Esophagus (tissue), 2 donors: Measurements from ENCODE around the gene TMEM232. TPM values are rescaled to one million over a fixed set of nuclear protein-coding genes. Genes with fewer than 3 reads are reported as not detected.

Experiments
- H3K27ac ChIP-seq, 2 donors: one replicate each; pipeline ENCODE4 v1.5.1; 2013; ENCODE audit warnings: low read depth in 2 of 2, mild to moderate bottlenecking in 2 of 2, inconsistent platforms in 1 of 2, low read length in 1 of 2, moderate library complexity in 1 of 2
- H3K27me3 ChIP-seq, 2 donors: one replicate each; pipeline ENCODE4 v1.6.1; 2013; ENCODE audit warnings: low read length in 2 of 2, control low read depth in 1 of 2, mild to moderate bottlenecking in 1 of 2; ENCODE audit not compliant: insufficient read depth in 2 of 2, control insufficient read depth in 1 of 2
- H3K36me3 ChIP-seq, 2 donors: one replicate each; pipeline ENCODE4 v1.6.1; 2013; ENCODE audit warnings: low read length in 1 of 2; ENCODE audit not compliant: control insufficient read depth in 2 of 2, insufficient read depth in 2 of 2
- H3K4me1 ChIP-seq, 2 donors: one replicate each; pipeline ENCODE4 v1.6.1; 2013; ENCODE audit warnings: low read length in 1 of 2; ENCODE audit not compliant: control insufficient read depth in 2 of 2, insufficient read depth in 2 of 2
- H3K4me3 ChIP-seq, 2 donors: one replicate each; pipeline ENCODE4 v1.5.1; 2013; ENCODE audit warnings: low read length in 2 of 2, mild to moderate bottlenecking in 2 of 2, low read depth in 1 of 2, moderate library complexity in 1 of 2
- H3K9me3 ChIP-seq, 2 donors: one replicate each; pipeline ENCODE4 v1.6.1; 2013; ENCODE audit warnings: mild to moderate bottlenecking in 2 of 2, low read depth in 1 of 2, low read length in 1 of 2, moderate library complexity in 1 of 2; ENCODE audit not compliant: control insufficient read depth in 2 of 2, insufficient read depth in 1 of 2
- WGBS, 2 donors: extraction: QIAGEN DNeasy Blood & Tissue Kit; methylation state at CpG; one replicate each; pipeline ENCODE4 v1.1.7; 2013; 5-methylcytosine and 5-hydroxymethylcytosine counted together
- polyA plus RNA-seq, 2 donors: library from polyadenylated mRNA; stranded (reverse); fragments of 200-250 nt; gene quantifications; one replicate each; pipeline ENCODE4 v1.2.3, GENCODE V29; 2013
- donor health status: healthy with polysubstance abuse.
- donor health status: Bipolar disorder and iron deficiency.

Gene TMEM232
- polyA plus RNA-seq, 2 donors, result 0.49 to 0.65 TPM

DNA sequence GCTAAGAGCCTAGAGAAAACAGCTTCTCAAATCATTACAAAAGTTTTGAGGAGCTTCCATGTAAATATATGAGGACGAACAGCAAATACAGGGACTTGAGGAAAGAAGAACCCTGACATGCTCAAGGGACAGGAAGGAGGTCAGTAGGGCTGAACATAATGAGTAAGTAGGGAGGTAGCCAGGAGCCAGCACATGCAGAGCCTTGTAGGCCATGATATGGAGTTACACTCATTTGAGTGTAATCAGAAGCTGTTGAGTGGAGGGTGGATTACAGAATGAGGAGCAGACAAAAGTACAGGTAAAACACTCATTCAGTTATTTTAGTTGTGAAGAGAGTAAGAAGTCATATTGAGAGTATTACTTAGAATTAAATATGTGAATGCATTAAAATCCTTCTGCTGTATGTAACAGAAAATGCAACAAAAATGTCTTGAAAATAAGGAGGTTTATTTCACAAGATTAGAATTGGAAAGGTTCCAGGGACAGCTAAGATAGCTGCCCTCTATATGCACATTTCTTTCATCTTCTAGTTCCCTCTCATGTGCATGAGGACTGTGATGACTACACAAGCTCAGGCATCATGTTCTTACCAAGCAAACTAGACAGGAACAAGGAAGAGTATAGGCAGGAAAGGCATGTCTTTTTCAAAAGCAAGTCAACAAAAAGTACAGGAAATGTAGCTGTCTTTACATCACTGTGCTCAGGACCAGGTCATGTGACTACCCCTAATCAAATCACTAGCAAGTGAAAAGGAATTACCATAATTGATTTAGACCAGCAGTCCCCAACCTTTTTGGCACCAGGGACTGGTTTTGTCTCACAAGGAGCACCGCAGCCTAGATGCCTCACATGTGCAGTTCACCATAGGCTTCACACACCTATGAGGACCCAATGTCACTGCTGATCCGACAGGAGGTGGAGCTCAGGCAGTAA is 87.2 kb downstream of the TMEM232 start:
- no peaks in the 10 kb centered on the region for H3K4me1 ChIP-seq
- no peak overlapping the region for H3K27ac ChIP-seq
- no peaks in the 10 kb centered on the region for H3K27me3 ChIP-seq
- 89 to 95% methylated on average over 3 of the region's 3 CpGs for WGBS, 2 donors
- no peak overlapping the region for H3K4me3 ChIP-seq
- H3K36me3 ChIP-seq, result no peaks in the 10 kb centered on the region
- no peaks in the 10 kb centered on the region for H3K9me3 ChIP-seq

DNA sequence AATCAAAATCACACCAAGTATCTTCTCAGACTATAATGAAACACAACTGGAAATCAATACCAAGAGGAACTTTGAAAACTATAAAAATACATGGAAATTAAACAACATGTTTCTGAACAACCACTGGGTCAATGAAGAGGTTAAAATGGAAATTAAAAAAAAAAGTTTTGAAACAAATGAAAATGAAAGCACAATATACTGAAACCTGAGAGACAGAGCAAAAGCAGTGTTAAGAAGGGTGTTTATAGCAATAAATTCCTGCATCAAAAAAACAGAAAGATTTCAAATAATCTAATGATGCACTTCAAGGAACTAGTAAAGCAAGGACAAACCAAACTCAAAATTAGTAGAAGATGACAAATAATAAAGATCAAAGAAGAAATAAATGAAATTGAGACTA is 92.0 kb downstream of the TMEM232 start:
- H3K36me3 ChIP-seq, result no peaks in the 10 kb centered on the region
- H3K27ac ChIP-seq, result no peak overlapping the region
- H3K9me3 ChIP-seq, result peaks cover 0 to 4% of the 10 kb centered on the region in 2 donors
- no peaks in the 10 kb centered on the region for H3K4me1 ChIP-seq
- no peaks in the 10 kb centered on the region for H3K27me3 ChIP-seq
- no peak overlapping the region for H3K4me3 ChIP-seq

- 75 to 90% methylated on average over 1 of the region's 1 CpG for WGBS, 2 donors
- H3K4me1 ChIP-seq, result no peaks in the 10 kb centered on the region
- no peaks in the 10 kb centered on the region for H3K36me3 ChIP-seq
- no peak overlapping the region for H3K4me3 ChIP-seq
- no peak overlapping the region for H3K27ac ChIP-seq
- H3K9me3 ChIP-seq, result peaks cover 0 to 4% of the 10 kb centered on the region in 2 donors
- no peaks in the 10 kb centered on the region for H3K27me3 ChIP-seq
Measured at GRCh38 chr5:110631236-110631635, 95.2 kb downstream of the TMEM232 start.

GRCh38 chr5:110630350-110630749 is 96.1 kb downstream of the TMEM232 start:
- Histone ChIP-seq H3K36me3 (no peaks in the 10 kb centered on the region), H3K4me3 (no peak overlapping the region), H3K9me3 (peaks cover 0 to 4% of the 10 kb centered on the region in 2 donors), H3K4me1 (no peaks in the 10 kb centered on the region), H3K27me3 (no peaks in the 10 kb centered on the region), H3K27ac (no peak overlapping the region)
- WGBS, 2 donors, result 80 to 89% methylated on average over 4 of the region's 4 CpGs

DNA sequence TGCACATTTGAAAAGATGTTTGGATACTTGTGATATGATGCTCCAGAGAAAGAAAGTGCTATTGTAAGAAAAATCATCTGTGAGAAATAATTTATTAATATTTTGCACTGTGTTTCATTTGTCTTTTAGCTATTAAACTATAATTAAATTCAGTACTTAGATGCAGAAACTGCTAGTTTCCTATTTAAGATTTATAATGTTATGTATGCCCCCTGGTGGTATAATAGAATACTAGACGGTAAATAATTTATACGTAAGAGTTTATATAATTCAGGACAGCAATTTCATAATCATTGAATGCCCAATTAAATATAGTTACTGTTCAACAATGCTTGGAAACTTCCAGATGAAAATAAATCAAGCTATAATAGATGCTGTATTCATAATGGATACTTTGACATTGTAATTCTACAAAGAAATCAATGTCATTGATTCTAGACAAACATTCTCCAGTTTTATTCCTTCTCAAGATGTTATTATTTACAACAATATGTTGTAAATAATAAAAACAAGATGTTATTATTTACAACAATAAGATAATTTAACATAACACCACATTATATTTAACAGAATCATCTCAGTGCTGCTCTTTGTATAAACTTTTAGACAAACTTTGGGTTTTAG is 101.0 kb downstream of the TMEM232 start:
- Histone ChIP-seq H3K4me1 (no peaks in the 10 kb centered on the region), H3K9me3 (no peaks in the 10 kb centered on the region), H3K27ac (no peak overlapping the region), H3K27me3 (no peaks in the 10 kb centered on the region), H3K36me3 (no peaks in the 10 kb centered on the region), H3K4me3 (no peak overlapping the region)
- 2% methylated on average over 2 of the region's 2 CpGs for WGBS, 2 donors

DNA sequence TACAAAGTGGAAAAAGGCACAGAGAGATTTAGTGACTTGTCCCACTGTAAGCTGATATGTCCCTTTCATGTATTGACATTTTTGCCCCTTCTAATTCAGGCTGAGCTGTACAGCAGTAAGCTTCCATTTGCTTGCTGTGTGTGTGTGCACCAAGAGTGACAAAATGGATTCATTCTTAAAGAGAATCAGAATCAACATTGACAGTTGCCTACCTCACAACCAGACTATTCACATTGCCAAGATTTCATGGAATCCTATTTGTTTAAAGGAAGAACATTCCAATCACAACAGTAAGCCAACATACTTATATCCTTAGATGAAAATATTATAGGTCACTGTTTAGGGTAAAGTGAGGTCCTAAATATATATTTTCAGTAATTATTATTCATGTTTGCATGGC is 102.6 kb downstream of the TMEM232 start:
- Histone ChIP-seq H3K27ac (no peak overlapping the region), H3K9me3 (no peaks in the 10 kb centered on the region), H3K36me3 (no peaks in the 10 kb centered on the region), H3K27me3 (no peaks in the 10 kb centered on the region), H3K4me1 (no peaks in the 10 kb centered on the region), H3K4me3 (no peak overlapping the region)

DNA sequence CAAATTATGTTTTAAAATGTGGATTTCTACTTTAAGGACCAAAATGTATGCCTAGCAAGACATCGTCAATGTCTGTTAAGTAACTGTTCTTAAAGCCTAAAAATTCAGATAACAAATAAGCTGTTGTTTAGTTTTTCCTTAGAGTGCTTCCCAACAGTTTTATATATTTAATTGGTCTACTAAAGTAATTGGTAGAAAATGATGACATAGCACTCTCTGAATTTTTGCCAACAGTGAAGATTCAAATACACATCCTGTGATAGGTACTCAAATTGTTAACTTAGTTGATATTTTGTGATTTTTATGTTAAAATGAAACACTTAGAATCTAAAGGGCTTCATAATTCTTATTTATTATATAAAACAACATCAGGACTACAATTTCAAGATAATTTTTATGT is 107.5 kb downstream of the TMEM232 start:
- H3K36me3 ChIP-seq, result no peaks in the 10 kb centered on the region
- H3K27ac ChIP-seq, result no peak overlapping the region
- H3K4me1 ChIP-seq, result no peaks in the 10 kb centered on the region
- H3K4me3 ChIP-seq, result no peak overlapping the region
- WGBS, 2 donors, result 85 to 89% methylated on average over 1 of the region's 1 CpG
- H3K27me3 ChIP-seq, result no peaks in the 10 kb centered on the region
- no peaks in the 10 kb centered on the region for H3K9me3 ChIP-seq

- H3K9me3 ChIP-seq, result no peaks in the 10 kb centered on the region
- WGBS, 2 donors, result 92 to 93% methylated on average over 1 of the region's 1 CpG
Measured at GRCh38 chr5:110616009-110616408, 110.5 kb downstream of the TMEM232 start.

GRCh38 chr5:110612794-110613247 is 113.7 kb downstream of the TMEM232 start:
- no peaks in the 10 kb centered on the region for H3K4me1 ChIP-seq
- no peak overlapping the region for H3K4me3 ChIP-seq
- H3K27ac ChIP-seq, result no peak overlapping the region
- H3K27me3 ChIP-seq, result no peaks in the 10 kb centered on the region
- H3K9me3 ChIP-seq, result no peaks in the 10 kb centered on the region
- no peaks in the 10 kb centered on the region for H3K36me3 ChIP-seq
- 55 to 66% methylated on average over 4 of the region's 4 CpGs for WGBS, 2 donors

More at GRCh38 chr5:110616009-110616408, 110.5 kb downstream of the TMEM232 start:
- H3K4me1 ChIP-seq, result no peaks in the 10 kb centered on the region
- no peaks in the 10 kb centered on the region for H3K36me3 ChIP-seq
- H3K4me3 ChIP-seq, result no peak overlapping the region
- no peaks in the 10 kb centered on the region for H3K27me3 ChIP-seq
- H3K27ac ChIP-seq, result no peak overlapping the region
